H1 (cell line): ENCODE data around the gene PIGA. TPM values are rescaled to one million over a fixed set of nuclear protein-coding genes. Genes with fewer than 3 reads are reported as not detected.

Source experiments
- CTCF ChIA-PET: fragments of 300-600 bp; sonication (Branson Sonifier 250); formaldehyde crosslinking; loops from one replicate; lab custom pipeline; 2021; ENCODE audit not compliant: partially characterized antibody; lab: Charles Lee
- POLR2A ChIA-PET: fragments of 300-600 bp; sonication (Branson Sonifier 250); formaldehyde crosslinking; loops from one replicate; lab custom pipeline; 2021; ENCODE audit warnings: inconsistent platforms; ENCODE audit not compliant: partially characterized antibody; lab: Charles Lee
- DNase-seq, 2 experiments: peaks; one replicate each; pipeline versions ENCODE4 v3.0.0 to v3.0.0-alpha.2; 2010 to 2022; ENCODE audit warnings: low spot score in 2 of 2, low read depth in 1 of 2, mixed read lengths in 1 of 2
- FAIRE-seq: peaks from 2 replicates; lab custom pipeline; 2011; peaks lifted over from hg19 to GRCh38; lab: Jason Lieb, UNC
- H2AFZ ChIP-seq: 2 replicates; pipeline ENCODE4 v1.8.1; 2012; ENCODE audit warnings: low read length, inconsistent platforms
- H2AK5ac ChIP-seq: 2 replicates; pipeline ENCODE4 v1.6.1; 2013; ENCODE audit warnings: low read depth, low read length
- H2BK120ac ChIP-seq: replicated peaks from 2 replicates; pipeline ENCODE3; 2013; ENCODE audit warnings: low read depth, low read length, inconsistent platforms
- H2BK12ac ChIP-seq: 2 replicates; pipeline ENCODE4 v1.6.1; 2013; ENCODE audit warnings: low read depth, low read length
- H2BK15ac ChIP-seq: 2 replicates; pipeline ENCODE4 v1.6.1; 2013; ENCODE audit warnings: low read length
- H2BK20ac ChIP-seq: 2 replicates; pipeline ENCODE4 v1.6.1; 2013; ENCODE audit warnings: low read length
- H2BK5ac ChIP-seq: 2 replicates; pipeline ENCODE4 v1.6.1; 2013; ENCODE audit warnings: low read depth, low read length
- H3K14ac ChIP-seq: 2 replicates; pipeline ENCODE4 v1.6.1; 2013; ENCODE audit warnings: inconsistent platforms; ENCODE audit not compliant: insufficient read length
- H3K18ac ChIP-seq: 2 replicates; pipeline ENCODE4 v1.6.1; 2013; ENCODE audit warnings: low read length; ENCODE audit errors: extremely low read depth
- H3K23ac ChIP-seq: 2 replicates; pipeline ENCODE4 v1.6.1; 2013; ENCODE audit warnings: inconsistent platforms; ENCODE audit not compliant: insufficient read length
- H3K23me2 ChIP-seq: 2 replicates; pipeline ENCODE4 v1.6.1; 2013; ENCODE audit warnings: low read depth, low read length
- H3K27ac ChIP-seq: 2 replicates; pipeline ENCODE4 v1.6.1; 2011; ENCODE audit warnings: low read depth, low read length, inconsistent platforms
- H3K27me3 ChIP-seq, 4 experiments: replicated peaks in 1 of 4; 1 replicate in 1 of 4; 2 replicates in 3 of 4; pipeline versions ENCODE4 v1.6.1 to v1.8.1; 2011 to 2013; ENCODE audit warnings: low read length in 3 of 4, mild to moderate bottlenecking in 3 of 4, inconsistent platforms in 2 of 4, mixed read lengths in 2 of 4, moderate library complexity in 1 of 4; ENCODE audit not compliant: control insufficient read depth in 3 of 4, insufficient read depth in 3 of 4; ENCODE audit errors: extremely low read depth in 1 of 4
- H3K36me3 ChIP-seq, 4 experiments: 2 replicates each; pipeline versions ENCODE4 v1.6.1 to v1.8.1; 2011 to 2013; ENCODE audit warnings: mild to moderate bottlenecking in 4 of 4, low read length in 3 of 4, moderate library complexity in 2 of 4, control low read depth in 1 of 4, inconsistent platforms in 1 of 4; ENCODE audit not compliant: insufficient read depth in 4 of 4, control insufficient read depth in 2 of 4
- H3K4ac ChIP-seq: replicated peaks from 2 replicates; pipeline ENCODE3; 2013; ENCODE audit warnings: low read length, low read depth, mixed read lengths, inconsistent platforms; ENCODE audit not compliant: insufficient read length
- H3K4me1 ChIP-seq, 4 experiments: replicated peaks in 1 of 4; 1 replicate in 1 of 4; 2 replicates in 3 of 4; pipeline versions ENCODE4 v1.6.1 to v1.8.1; 2011 to 2013; ENCODE audit warnings: low read length in 3 of 4, inconsistent platforms in 2 of 4, mixed read lengths in 1 of 4; ENCODE audit not compliant: insufficient read depth in 4 of 4, control insufficient read depth in 3 of 4
- H3K4me2 ChIP-seq, 2 experiments: 2 replicates each; pipeline versions ENCODE4 v1.6.1 to v1.8.1; 2011 to 2013; ENCODE audit warnings: low read depth in 2 of 2, low read length in 2 of 2, control low read depth in 1 of 2, inconsistent platforms in 1 of 2, mild to moderate bottlenecking in 1 of 2; ENCODE audit not compliant: insufficient read depth in 1 of 2
- H3K4me3 ChIP-seq, 4 experiments: fragments of 200-600, 300-600 bp in 1 of 4; sonication (generic), shearing (Covaris generic), sonication (Bioruptor Twin) in 1 of 4; 2 replicates each; pipeline versions ENCODE4 v1.5.1 to v1.8.1; 2011 to 2016; ENCODE audit warnings: low read length in 4 of 4, low read depth in 3 of 4, control low read depth in 2 of 4, inconsistent platforms in 2 of 4, mild to moderate bottlenecking in 2 of 4, mixed read lengths in 1 of 4, moderate library complexity in 1 of 4; ENCODE audit not compliant: insufficient read depth in 2 of 4; ENCODE audit errors: extremely low read depth in 1 of 4
- H3K56ac ChIP-seq: replicated peaks from 2 replicates; pipeline ENCODE3; 2013; ENCODE audit warnings: low read depth, mild to moderate bottlenecking, mixed read lengths, low read length, inconsistent platforms; ENCODE audit not compliant: insufficient read length
- H3K79me1 ChIP-seq: 2 replicates; pipeline ENCODE4 v1.6.1; 2013; ENCODE audit warnings: low read depth, low read length, control low read depth
- H3K79me2 ChIP-seq, 2 experiments: 2 replicates each; pipeline versions ENCODE4 v1.6.1 to v1.8.1; 2012 to 2013; ENCODE audit warnings: low read length in 2 of 2, mild to moderate bottlenecking in 2 of 2, inconsistent platforms in 1 of 2; ENCODE audit not compliant: insufficient read depth in 2 of 2, control insufficient read depth in 1 of 2
- H3K9ac ChIP-seq, 4 experiments: replicated peaks in 1 of 4; 1 replicate in 1 of 4; 2 replicates in 3 of 4; pipeline versions ENCODE4 v1.6.1 to v1.8.1; 2011 to 2013; ENCODE audit warnings: low read depth in 3 of 4, low read length in 3 of 4, control low read depth in 2 of 4, mild to moderate bottlenecking in 2 of 4, moderate library complexity in 2 of 4, inconsistent platforms in 1 of 4; ENCODE audit errors: extremely low read depth in 1 of 4
- H3K9me3 ChIP-seq, 2 experiments: 2 replicates each; pipeline versions ENCODE4 v1.6.1 to v1.8.1; 2012 to 2013; ENCODE audit warnings: mild to moderate bottlenecking in 2 of 2, moderate library complexity in 2 of 2, control low read depth in 1 of 2, inconsistent platforms in 1 of 2, low read depth in 1 of 2, low read length in 1 of 2, mixed read lengths in 1 of 2; ENCODE audit not compliant: insufficient read depth in 2 of 2
- H4K20me1 ChIP-seq, 2 experiments: replicated peaks in 1 of 2; 2 replicates each; pipeline versions ENCODE3 to v1.8.1; 2011 to 2013; ENCODE audit warnings: inconsistent platforms in 2 of 2, low read length in 2 of 2, mild to moderate bottlenecking in 1 of 2; ENCODE audit not compliant: insufficient read depth in 2 of 2, control insufficient read depth in 1 of 2
- H4K5ac ChIP-seq: 2 replicates; pipeline ENCODE4 v1.6.1; 2013; ENCODE audit warnings: low read length, low read depth, mixed read lengths, inconsistent platforms; ENCODE audit not compliant: insufficient read length
- H4K8ac ChIP-seq: 2 replicates; pipeline ENCODE4 v1.8.0; 2013; ENCODE audit warnings: mild to moderate bottlenecking, moderate library complexity, low read length, inconsistent platforms; ENCODE audit not compliant: insufficient read depth; ENCODE audit errors: extremely low read depth
- H4K91ac ChIP-seq: replicated peaks from 2 replicates; pipeline ENCODE3; 2013; ENCODE audit warnings: low read length, mixed read lengths, inconsistent platforms; ENCODE audit not compliant: insufficient read length
- BACH1 ChIP-seq: IDR thresholded peaks from 2 replicates; pipeline ENCODE4 v1.6.1; 2012; ENCODE audit warnings: low read length, improper control_type of control experiment
- CTBP2 ChIP-seq: IDR thresholded peaks from 2 replicates; pipeline ENCODE4 v1.7.0; 2011; ENCODE audit warnings: borderline replicate concordance, mild to moderate bottlenecking, moderate library complexity, mixed read lengths, low read length; ENCODE audit not compliant: insufficient read depth, insufficient read length
- HDAC2 ChIP-seq, 2 experiments: fragments of 300-600 bp in 1 of 2; sonication (generic) in 1 of 2; IDR thresholded peaks; 2 replicates each; pipeline ENCODE4 v1.6.1; 2011 to 2012; ENCODE audit warnings: low read depth in 2 of 2, low read length in 2 of 2, mild to moderate bottlenecking in 2 of 2, moderate library complexity in 2 of 2, borderline replicate concordance in 1 of 2, inconsistent platforms in 1 of 2
- MAFK ChIP-seq: IDR thresholded peaks from 2 replicates; pipeline ENCODE4 v1.6.1; 2012; ENCODE audit warnings: low read depth, mild to moderate bottlenecking, improper control_type of control experiment, low read length
- PHF8 ChIP-seq: fragments of 200-600 bp; sonication (generic); conservative IDR thresholded peaks from 2 replicates; pipeline ENCODE4 v1.7.1; 2012; ENCODE audit warnings: low read depth, mild to moderate bottlenecking, inconsistent platforms, low read length, moderate library complexity
- RAD21 ChIP-seq, 2 experiments: IDR thresholded peaks in 1 of 2; conservative IDR thresholded peaks in 1 of 2; 2 replicates each; pipeline ENCODE4 v1.6.1; 2011; ENCODE audit warnings: low read depth in 2 of 2, low read length in 2 of 2, improper control_type of control experiment in 1 of 2, inconsistent platforms in 1 of 2, mild to moderate bottlenecking in 1 of 2, moderate library complexity in 1 of 2
- RFX5 ChIP-seq: IDR thresholded peaks from 2 replicates; pipeline ENCODE4 v1.6.1; 2011; ENCODE audit warnings: low read depth, low read length, improper control_type of control experiment, borderline replicate concordance
- SAP30 ChIP-seq: fragments of 300-600 bp; sonication (generic); IDR thresholded peaks from 2 replicates; pipeline ENCODE4 v1.7.1; 2012; ENCODE audit warnings: low read length, moderate library complexity, mild to moderate bottlenecking, inconsistent platforms; ENCODE audit not compliant: insufficient read depth, insufficient replicate concordance
- SP2 ChIP-seq: IDR thresholded peaks from 2 replicates; pipeline ENCODE4 v1.6.1; 2012; ENCODE audit warnings: mild to moderate bottlenecking, low read length, inconsistent platforms
- WGBS, 2 experiments: shearing (Covaris generic) in 1 of 2; methylation state at CpG; one replicate each; pipeline versions ENCODE4 v1.1.6 to v1.1.7; 2013 to 2015; ENCODE audit warnings: low lambda C conversion rate in 2 of 2, mixed read lengths in 2 of 2, inconsistent platforms in 1 of 2, low coverage in 1 of 2, missing lambda C conversion rate in 1 of 2; ENCODE audit not compliant: insufficient replicate concordance in 2 of 2, insufficient coverage in 1 of 2, insufficient read length in 1 of 2; ENCODE audit errors: extremely low coverage in 1 of 2, missing lambda C conversion rate in 1 of 2; 5-methylcytosine and 5-hydroxymethylcytosine counted together
- polyA plus RNA-seq, 7 experiments: library from polyadenylated mRNA; depleted of rRNA in 3 of 7; stranded (reverse) in 5 of 7; unstranded in 2 of 7; fragments of >200 nt in 5 of 7; fragments of 200-250 nt in 2 of 7; gene quantifications; 1 replicate in 5 of 7; 2 replicates in 1 of 7; 4 replicates in 1 of 7; pipeline versions ENCODE4 v1.2.1 to v1.2.3, GENCODE V29; 2011 to 2013; ENCODE audit warnings: missing spikeins in 2 of 7, mixed read lengths in 2 of 7
- total RNA-seq: library from RNA; stranded (reverse); fragmentation: NEBNext Ultra II Directional; extraction: Animal tissue kit (Norgen Biotek cat#: 25700); gene quantifications from 2 replicates; pipeline ENCODE4 v1.2.1, GENCODE V29; 2021
- TF ChIP-seq, protein P1 (sequence below): IDR thresholded peaks from 2 replicates; pipeline ENCODE4 v1.6.1; 2012; ENCODE audit warnings: low read length, inconsistent platforms
- TF ChIP-seq, protein P2 (sequence below): IDR thresholded peaks from 2 replicates; pipeline ENCODE4 v1.6.1; 2012; ENCODE audit warnings: inconsistent platforms

PIGA gene
- total and polyA plus RNA-seq, 2 of the 8 experiments (the other 6 are each of a cell fraction or from before 2014, with no cell fraction given): 5.0 to 13.4 TPM

- Histone ChIP-seq H4K91ac (no peak overlapping the region), H2BK120ac (no peak overlapping the region), H2BK12ac (no peak overlapping the region), H3K14ac (no peak overlapping the region), H3K56ac (no peak overlapping the region), H4K8ac (no peak overlapping the region), H3K79me1 (no peaks in the 10 kb centered on the region), H3K4me1 (no peaks in the 10 kb centered on the region), H3K23ac (no peak overlapping the region), H3K27ac (no peak overlapping the region), H4K5ac (no peak overlapping the region), H3K9ac (no peak overlapping the region), H2BK20ac (no peak overlapping the region), H3K27me3 (no peaks in the 10 kb centered on the region), H2AFZ (no peak overlapping the region), H3K36me3 (no peaks in the 10 kb centered on the region), H3K4me3 (no peak overlapping the region), H3K79me2 (no peaks in the 10 kb centered on the region), H2BK15ac (no peak overlapping the region), H2BK5ac (no peak overlapping the region), H3K9me3 (no peaks in the 10 kb centered on the region), H3K23me2 (no peaks in the 10 kb centered on the region), H4K20me1 (no peaks in the 10 kb centered on the region), H3K18ac (no peak overlapping the region), H3K4me2 (no peak overlapping the region), H2AK5ac (no peak overlapping the region), H3K4ac (no peak overlapping the region)
- ChIA-PET POLR2A (no interaction called here), CTCF (interaction anchor here (1.1 kb wide), 1 partner anchor 167 kb away, joined by 3 read pairs; no protein-coding TSS in a partner anchor)
- DNase-seq (no peak), FAIRE-seq (no peak)
- 76% methylated on average over 2 of the region's 2 CpGs; no CpG with 5 or more reads in 1 of the 2 experiments for whole genome bisulfite sequencing, 2 experiments
- TF ChIP-seq RAD21 (IDR thresholded peaks at IDR 0.05 in 1 of 2, conservative IDR thresholded peaks at IDR 0.05 in 1 of 2; ENCODE audit: low read depth in 2 of 2, low read length in 2 of 2) (no peak), SAP30 (no peak), SP2 (no peak), RFX5 (no peak), BACH1 (no peak), PHF8 (no peak), MAFK (no peak), CTBP2 (no peak), HDAC2 (IDR thresholded peaks at IDR 0.05; ENCODE audit: borderline replicate concordance in 1 of 2, low read depth in 2 of 2, low read length in 2 of 2) (no peak)
- TF ChIP-seq, protein P1, sequence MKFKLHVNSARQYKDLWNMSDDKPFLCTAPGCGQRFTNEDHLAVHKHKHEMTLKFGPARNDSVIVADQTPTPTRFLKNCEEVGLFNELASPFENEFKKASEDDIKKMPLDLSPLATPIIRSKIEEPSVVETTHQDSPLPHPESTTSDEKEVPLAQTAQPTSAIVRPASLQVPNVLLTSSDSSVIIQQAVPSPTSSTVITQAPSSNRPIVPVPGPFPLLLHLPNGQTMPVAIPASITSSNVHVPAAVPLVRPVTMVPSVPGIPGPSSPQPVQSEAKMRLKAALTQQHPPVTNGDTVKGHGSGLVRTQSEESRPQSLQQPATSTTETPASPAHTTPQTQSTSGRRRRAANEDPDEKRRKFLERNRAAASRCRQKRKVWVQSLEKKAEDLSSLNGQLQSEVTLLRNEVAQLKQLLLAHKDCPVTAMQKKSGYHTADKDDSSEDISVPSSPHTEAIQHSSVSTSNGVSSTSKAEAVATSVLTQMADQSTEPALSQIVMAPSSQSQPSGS: no peak
- TF ChIP-seq, protein P2, sequence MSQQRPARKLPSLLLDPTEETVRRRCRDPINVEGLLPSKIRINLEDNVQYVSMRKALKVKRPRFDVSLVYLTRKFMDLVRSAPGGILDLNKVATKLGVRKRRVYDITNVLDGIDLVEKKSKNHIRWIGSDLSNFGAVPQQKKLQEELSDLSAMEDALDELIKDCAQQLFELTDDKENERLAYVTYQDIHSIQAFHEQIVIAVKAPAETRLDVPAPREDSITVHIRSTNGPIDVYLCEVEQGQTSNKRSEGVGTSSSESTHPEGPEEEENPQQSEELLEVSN: no peak
Measured at GRCh38 chrX:15298201-15298600, 37.1 kb downstream of the PIGA start.
